HCT116 (cell line): ENCODE results near the gene PRAMEF12.

Experiments used
- CBX3 ChIP-seq: IDR thresholded peaks from 2 replicates; pipeline ENCODE4 v1.6.1; 2012; ENCODE audit warnings: low read depth
- ELF1 ChIP-seq: IDR thresholded peaks from 2 replicates; pipeline ENCODE4 v1.6.1; 2012; ENCODE audit warnings: low read depth, borderline replicate concordance
- EZH2 ChIP-seq: fragments of 200-600 bp; sonication (generic); IDR thresholded peaks from 2 replicates; pipeline ENCODE4 v1.6.1; 2017; ENCODE audit warnings: antibody characterized with exemption, mixed run types
- POLR2A ChIP-seq: IDR thresholded peaks from 2 replicates; pipeline ENCODE4 v1.7.0; 2011; ENCODE audit warnings: borderline replicate concordance; ENCODE audit not compliant: insufficient read depth, insufficient read length; ENCODE audit errors: extremely low read depth
- POLR2AphosphoS5 ChIP-seq: IDR thresholded peaks from 2 replicates; pipeline ENCODE4 v1.6.1; 2011; ENCODE audit warnings: mild to moderate bottlenecking, low read depth, low read length, moderate library complexity
- SRF ChIP-seq: IDR thresholded peaks from 2 replicates; pipeline ENCODE4 v1.6.1; 2012; ENCODE audit warnings: low read depth
- TCF7L2 ChIP-seq: IDR thresholded peaks from 2 replicates; pipeline ENCODE4 v1.7.0; 2011; ENCODE audit warnings: borderline replicate concordance, inconsistent platforms; ENCODE audit not compliant: insufficient read depth, insufficient read length; ENCODE audit errors: extremely low read depth
- ZFX ChIP-seq: fragments of 450-650 bp; IDR thresholded peaks from 2 replicates; pipeline ENCODE4 v1.6.1; 2017
- TF ChIP-seq, protein P1 (sequence below): IDR thresholded peaks from 2 replicates; pipeline ENCODE4 v1.6.1; 2012; ENCODE audit warnings: low read depth
- TF ChIP-seq, protein P2 (sequence below): IDR thresholded peaks from 2 replicates; pipeline ENCODE4 v1.6.1; 2011; ENCODE audit warnings: mild to moderate bottlenecking, low read length, moderate library complexity; ENCODE audit not compliant: insufficient replicate concordance; ENCODE audit errors: extremely low read depth
- TF ChIP-seq, protein P3 (sequence below), 3 experiments: fragments of 200-600 bp in 1 of 3; sonication (generic) in 1 of 3; IDR thresholded peaks in 2 of 3; conservative IDR thresholded peaks in 1 of 3; 2 replicates each; pipeline ENCODE4 v1.5.1; 2012 to 2017; ENCODE audit warnings: low read depth in 2 of 3, low read length in 2 of 3, antibody characterized with exemption in 1 of 3, borderline replicate concordance in 1 of 3, control low read depth in 1 of 3, mild to moderate bottlenecking in 1 of 3, mixed read lengths in 1 of 3, mixed run types in 1 of 3, moderate library complexity in 1 of 3; ENCODE audit not compliant: insufficient read depth in 1 of 3
- TF ChIP-seq, protein P4 (sequence below): IDR thresholded peaks from 2 replicates; pipeline ENCODE4 v1.6.1; 2012

DNA sequence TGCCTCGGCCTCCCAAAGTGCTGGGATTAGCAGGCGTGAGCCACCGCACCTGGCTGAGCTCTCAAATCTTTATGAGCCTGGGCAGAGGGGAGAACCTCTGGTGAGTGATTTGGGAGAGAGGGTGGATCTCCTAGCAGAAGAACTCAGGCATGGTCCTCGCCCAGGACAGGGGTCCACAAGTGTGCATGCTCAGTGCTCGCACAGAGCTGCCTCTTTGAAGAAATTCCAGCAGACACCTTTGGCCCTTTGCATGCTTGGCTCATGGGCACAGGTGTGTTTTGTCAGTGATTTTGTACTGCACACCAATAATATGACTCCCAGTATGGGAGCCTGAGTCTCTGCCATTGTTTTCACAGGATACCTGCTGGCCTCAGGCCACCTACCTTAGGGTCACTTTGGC, 11.8 kb upstream of the PRAMEF12 start:
- TF ChIP-seq, protein P1, sequence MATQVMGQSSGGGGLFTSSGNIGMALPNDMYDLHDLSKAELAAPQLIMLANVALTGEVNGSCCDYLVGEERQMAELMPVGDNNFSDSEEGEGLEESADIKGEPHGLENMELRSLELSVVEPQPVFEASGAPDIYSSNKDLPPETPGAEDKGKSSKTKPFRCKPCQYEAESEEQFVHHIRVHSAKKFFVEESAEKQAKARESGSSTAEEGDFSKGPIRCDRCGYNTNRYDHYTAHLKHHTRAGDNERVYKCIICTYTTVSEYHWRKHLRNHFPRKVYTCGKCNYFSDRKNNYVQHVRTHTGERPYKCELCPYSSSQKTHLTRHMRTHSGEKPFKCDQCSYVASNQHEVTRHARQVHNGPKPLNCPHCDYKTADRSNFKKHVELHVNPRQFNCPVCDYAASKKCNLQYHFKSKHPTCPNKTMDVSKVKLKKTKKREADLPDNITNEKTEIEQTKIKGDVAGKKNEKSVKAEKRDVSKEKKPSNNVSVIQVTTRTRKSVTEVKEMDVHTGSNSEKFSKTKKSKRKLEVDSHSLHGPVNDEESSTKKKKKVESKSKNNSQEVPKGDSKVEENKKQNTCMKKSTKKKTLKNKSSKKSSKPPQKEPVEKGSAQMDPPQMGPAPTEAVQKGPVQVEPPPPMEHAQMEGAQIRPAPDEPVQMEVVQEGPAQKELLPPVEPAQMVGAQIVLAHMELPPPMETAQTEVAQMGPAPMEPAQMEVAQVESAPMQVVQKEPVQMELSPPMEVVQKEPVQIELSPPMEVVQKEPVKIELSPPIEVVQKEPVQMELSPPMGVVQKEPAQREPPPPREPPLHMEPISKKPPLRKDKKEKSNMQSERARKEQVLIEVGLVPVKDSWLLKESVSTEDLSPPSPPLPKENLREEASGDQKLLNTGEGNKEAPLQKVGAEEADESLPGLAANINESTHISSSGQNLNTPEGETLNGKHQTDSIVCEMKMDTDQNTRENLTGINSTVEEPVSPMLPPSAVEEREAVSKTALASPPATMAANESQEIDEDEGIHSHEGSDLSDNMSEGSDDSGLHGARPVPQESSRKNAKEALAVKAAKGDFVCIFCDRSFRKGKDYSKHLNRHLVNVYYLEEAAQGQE: no peak
- TF ChIP-seq POLR2A: no peak
- TF ChIP-seq ZFX: no peak
- TF ChIP-seq, protein P2, sequence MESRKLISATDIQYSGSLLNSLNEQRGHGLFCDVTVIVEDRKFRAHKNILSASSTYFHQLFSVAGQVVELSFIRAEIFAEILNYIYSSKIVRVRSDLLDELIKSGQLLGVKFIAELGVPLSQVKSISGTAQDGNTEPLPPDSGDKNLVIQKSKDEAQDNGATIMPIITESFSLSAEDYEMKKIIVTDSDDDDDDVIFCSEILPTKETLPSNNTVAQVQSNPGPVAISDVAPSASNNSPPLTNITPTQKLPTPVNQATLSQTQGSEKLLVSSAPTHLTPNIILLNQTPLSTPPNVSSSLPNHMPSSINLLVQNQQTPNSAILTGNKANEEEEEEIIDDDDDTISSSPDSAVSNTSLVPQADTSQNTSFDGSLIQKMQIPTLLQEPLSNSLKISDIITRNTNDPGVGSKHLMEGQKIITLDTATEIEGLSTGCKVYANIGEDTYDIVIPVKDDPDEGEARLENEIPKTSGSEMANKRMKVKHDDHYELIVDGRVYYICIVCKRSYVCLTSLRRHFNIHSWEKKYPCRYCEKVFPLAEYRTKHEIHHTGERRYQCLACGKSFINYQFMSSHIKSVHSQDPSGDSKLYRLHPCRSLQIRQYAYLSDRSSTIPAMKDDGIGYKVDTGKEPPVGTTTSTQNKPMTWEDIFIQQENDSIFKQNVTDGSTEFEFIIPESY: no peak
- TF ChIP-seq, protein P3, sequence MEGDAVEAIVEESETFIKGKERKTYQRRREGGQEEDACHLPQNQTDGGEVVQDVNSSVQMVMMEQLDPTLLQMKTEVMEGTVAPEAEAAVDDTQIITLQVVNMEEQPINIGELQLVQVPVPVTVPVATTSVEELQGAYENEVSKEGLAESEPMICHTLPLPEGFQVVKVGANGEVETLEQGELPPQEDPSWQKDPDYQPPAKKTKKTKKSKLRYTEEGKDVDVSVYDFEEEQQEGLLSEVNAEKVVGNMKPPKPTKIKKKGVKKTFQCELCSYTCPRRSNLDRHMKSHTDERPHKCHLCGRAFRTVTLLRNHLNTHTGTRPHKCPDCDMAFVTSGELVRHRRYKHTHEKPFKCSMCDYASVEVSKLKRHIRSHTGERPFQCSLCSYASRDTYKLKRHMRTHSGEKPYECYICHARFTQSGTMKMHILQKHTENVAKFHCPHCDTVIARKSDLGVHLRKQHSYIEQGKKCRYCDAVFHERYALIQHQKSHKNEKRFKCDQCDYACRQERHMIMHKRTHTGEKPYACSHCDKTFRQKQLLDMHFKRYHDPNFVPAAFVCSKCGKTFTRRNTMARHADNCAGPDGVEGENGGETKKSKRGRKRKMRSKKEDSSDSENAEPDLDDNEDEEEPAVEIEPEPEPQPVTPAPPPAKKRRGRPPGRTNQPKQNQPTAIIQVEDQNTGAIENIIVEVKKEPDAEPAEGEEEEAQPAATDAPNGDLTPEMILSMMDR (IDR thresholded peaks at IDR 0.05 in 2 of 3, conservative IDR thresholded peaks at IDR 0.05 in 1 of 3; ENCODE audit: borderline replicate concordance in 1 of 3, insufficient read depth in 1 of 3, low read depth in 2 of 3, low read length in 2 of 3): no peak
- TF ChIP-seq CBX3: no peak
- TF ChIP-seq ELF1: no peak
- TF ChIP-seq, protein P4, sequence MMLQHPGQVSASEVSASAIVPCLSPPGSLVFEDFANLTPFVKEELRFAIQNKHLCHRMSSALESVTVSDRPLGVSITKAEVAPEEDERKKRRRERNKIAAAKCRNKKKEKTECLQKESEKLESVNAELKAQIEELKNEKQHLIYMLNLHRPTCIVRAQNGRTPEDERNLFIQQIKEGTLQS: no peak
- TF ChIP-seq SRF: no peak
- no peak for TF ChIP-seq TCF7L2
- TF ChIP-seq POLR2AphosphoS5: no peak
- no peak for TF ChIP-seq EZH2
